ENCODE results near the gene CARD10.
"Not testable (repeated sequence)": the region's sequence is repeated elsewhere in the genome, so short reads cannot be mapped to it uniquely, and the experiment has no call there.

CARD10 gene

GRCh38 chr22:37534445-37534844 is 15.2 kb upstream of the CARD10 start:
- Histone ChIP-seq H3K27me3 (ENCODE audit: control insufficient read depth, insufficient read depth, low read length) (no peaks in the 10 kb centered on the region), H3K9ac (ENCODE audit: low read depth, low read length) (no peak overlapping the region), H3K4me1 (ENCODE audit: control insufficient read depth, insufficient read depth, low read length) (peaks cover 2% of the 10 kb centered on the region), H3K9me3 (ENCODE audit: control insufficient read depth, insufficient read depth, low read length) (no peaks in the 10 kb centered on the region), H3K4me3 (ENCODE audit: low read depth, low read length) (no peak overlapping the region), H3K36me3 (ENCODE audit: control insufficient read depth, insufficient read depth, low read length) (no peaks in the 10 kb centered on the region)

- Histone ChIP-seq H3K4me3 (ENCODE audit: low read depth, low read length) (no peak overlapping the region), H3K27me3 (ENCODE audit: control insufficient read depth, insufficient read depth, low read length) (no peaks in the 10 kb centered on the region), H3K36me3 (ENCODE audit: control insufficient read depth, insufficient read depth, low read length) (no peaks in the 10 kb centered on the region), H3K4me1 (ENCODE audit: control insufficient read depth, insufficient read depth, low read length) (peaks cover 2% of the 10 kb centered on the region), H3K9ac (ENCODE audit: low read depth, low read length) (no peak overlapping the region), H3K9me3 (ENCODE audit: control insufficient read depth, insufficient read depth, low read length) (no peaks in the 10 kb centered on the region)
Observed at GRCh38 chr22:37533995-37534394, 14.8 kb upstream of the CARD10 start.

GRCh38 chr22:37529652-37530345 is 10.6 kb upstream of the CARD10 start:
- Histone ChIP-seq H3K9ac (ENCODE audit: low read depth, low read length) (no peak overlapping the region), H3K4me1 (ENCODE audit: control insufficient read depth, insufficient read depth, low read length) (no peaks in the 10 kb centered on the region), H3K27me3 (ENCODE audit: control insufficient read depth, insufficient read depth, low read length) (no peaks in the 10 kb centered on the region), H3K4me3 (ENCODE audit: low read depth, low read length) (no peak overlapping the region), H3K9me3 (ENCODE audit: control insufficient read depth, insufficient read depth, low read length) (no peaks in the 10 kb centered on the region), H3K36me3 (ENCODE audit: control insufficient read depth, insufficient read depth, low read length) (no peaks in the 10 kb centered on the region)

GRCh38 chr22:37527952-37528351 is 8.7 kb upstream of the CARD10 start:
- not testable (repeated sequence) for H3K4me3 ChIP-seq (ENCODE audit: low read depth, low read length); H3K36me3 ChIP-seq (ENCODE audit: control insufficient read depth, insufficient read depth, low read length); H3K9ac ChIP-seq (ENCODE audit: low read depth, low read length); H3K9me3 ChIP-seq (ENCODE audit: control insufficient read depth, insufficient read depth, low read length); H3K4me1 ChIP-seq (ENCODE audit: control insufficient read depth, insufficient read depth, low read length); H3K27me3 ChIP-seq (ENCODE audit: control insufficient read depth, insufficient read depth, low read length)

GRCh38 chr22:37527081-37527752 is 8.0 kb upstream of the CARD10 start:
- not testable (repeated sequence) for H3K9me3 ChIP-seq (ENCODE audit: control insufficient read depth, insufficient read depth, low read length); H3K36me3 ChIP-seq (ENCODE audit: control insufficient read depth, insufficient read depth, low read length); H3K4me3 ChIP-seq (ENCODE audit: low read depth, low read length); H3K9ac ChIP-seq (ENCODE audit: low read depth, low read length); H3K27me3 ChIP-seq (ENCODE audit: control insufficient read depth, insufficient read depth, low read length); H3K4me1 ChIP-seq (ENCODE audit: control insufficient read depth, insufficient read depth, low read length)

- Histone ChIP-seq H3K9me3 (ENCODE audit: control insufficient read depth, insufficient read depth, low read length) (no peaks in the 10 kb centered on the region), H3K4me1 (ENCODE audit: control insufficient read depth, insufficient read depth, low read length) (no peaks in the 10 kb centered on the region), H3K4me3 (ENCODE audit: low read depth, low read length) (no peak overlapping the region), H3K27me3 (ENCODE audit: control insufficient read depth, insufficient read depth, low read length) (peaks cover 5% of the 10 kb centered on the region), H3K36me3 (ENCODE audit: control insufficient read depth, insufficient read depth, low read length) (no peaks in the 10 kb centered on the region), H3K9ac (ENCODE audit: low read depth, low read length) (no peak overlapping the region)
Observed at GRCh38 chr22:37526376-37526775, 7.2 kb upstream of the CARD10 start.

DNA sequence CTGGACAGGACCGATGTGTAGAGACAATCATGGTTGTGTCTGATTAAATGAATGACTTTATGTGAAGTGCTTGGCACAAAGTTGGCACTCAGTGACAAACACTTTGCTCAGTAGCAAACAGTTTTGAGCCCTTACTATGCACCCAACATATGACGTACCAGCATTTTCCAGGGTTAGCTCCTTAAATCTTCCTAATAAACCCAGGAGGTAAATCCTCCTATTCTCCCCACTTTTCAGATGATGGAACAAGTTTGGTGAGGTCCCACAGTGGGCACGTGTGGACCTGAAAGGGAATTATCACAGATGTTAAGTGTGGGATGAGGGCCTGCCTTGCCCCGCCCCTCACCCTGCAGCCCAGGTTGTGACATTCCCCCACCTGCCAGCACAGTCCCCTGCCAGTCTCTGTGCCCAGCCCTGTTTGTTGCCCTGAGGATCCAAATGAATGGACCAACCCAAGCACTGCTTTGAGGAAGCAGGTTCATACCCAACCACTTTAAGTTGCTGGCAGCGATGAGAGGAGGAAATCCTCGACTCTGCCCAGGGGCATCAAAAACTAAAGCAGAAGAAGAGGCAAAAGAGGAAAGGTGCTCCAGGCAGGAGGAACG is 6.6 kb upstream of the CARD10 start:
- H3K4me3 ChIP-seq (ENCODE audit: low read depth, low read length): no peak overlapping the region
- no peaks in the 10 kb centered on the region for H3K4me1 ChIP-seq (ENCODE audit: control insufficient read depth, insufficient read depth, low read length)
- no peak overlapping the region for H3K9ac ChIP-seq (ENCODE audit: low read depth, low read length)
- H3K27me3 ChIP-seq (ENCODE audit: control insufficient read depth, insufficient read depth, low read length): peaks cover 5% of the 10 kb centered on the region
- H3K9me3 ChIP-seq (ENCODE audit: control insufficient read depth, insufficient read depth, low read length): no peaks in the 10 kb centered on the region
- no peaks in the 10 kb centered on the region for H3K36me3 ChIP-seq (ENCODE audit: control insufficient read depth, insufficient read depth, low read length)

DNA sequence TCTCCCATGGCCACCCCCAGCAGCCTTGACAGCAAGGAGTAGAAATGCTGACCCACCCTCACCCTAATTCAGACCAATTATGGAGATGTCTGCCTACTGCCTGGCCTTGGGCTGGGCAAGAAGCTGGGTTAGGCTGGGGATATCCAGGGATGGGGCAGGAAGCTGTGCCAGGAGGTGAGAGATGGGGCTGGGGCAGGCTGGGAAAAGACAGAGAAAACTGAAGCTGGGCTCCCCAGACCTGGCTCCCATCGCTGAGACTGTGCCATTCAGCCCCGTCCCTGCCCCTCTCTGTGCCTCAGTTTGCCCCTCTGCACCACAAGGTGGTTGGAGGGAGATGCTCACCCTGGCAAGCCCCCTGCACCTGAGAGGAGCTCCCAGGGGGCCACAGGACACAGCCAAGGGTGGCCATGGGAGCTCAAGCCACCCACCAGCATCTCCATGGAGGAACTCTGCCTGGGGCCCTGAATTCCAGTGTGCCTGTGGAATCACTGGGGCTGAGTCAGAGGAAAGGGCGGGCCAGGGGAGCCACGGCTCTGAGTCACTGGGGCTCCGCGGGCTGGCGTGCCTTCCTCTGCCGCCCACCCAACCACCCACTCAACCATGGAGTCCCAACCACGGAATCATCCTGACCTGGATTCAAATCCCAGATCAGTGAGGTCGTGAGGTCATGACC is 6.0 kb upstream of the CARD10 start:
- Histone ChIP-seq H3K4me3 (ENCODE audit: low read depth, low read length) (no peak overlapping the region), H3K9ac (ENCODE audit: low read depth, low read length) (no peak overlapping the region)

GRCh38 chr22:37522482-37522881 is 3.3 kb upstream of the CARD10 start:
- Histone ChIP-seq H3K36me3 (ENCODE audit: control insufficient read depth, insufficient read depth, low read length) (no peaks in the 10 kb centered on the region), H3K9ac (ENCODE audit: low read depth, low read length) (no peak overlapping the region), H3K4me3 (ENCODE audit: low read depth, low read length) (no peak overlapping the region), H3K9me3 (ENCODE audit: control insufficient read depth, insufficient read depth, low read length) (no peaks in the 10 kb centered on the region), H3K4me1 (ENCODE audit: control insufficient read depth, insufficient read depth, low read length) (peaks cover 5% of the 10 kb centered on the region), H3K27me3 (ENCODE audit: control insufficient read depth, insufficient read depth, low read length) (peaks cover 23% of the 10 kb centered on the region)

More for the DNA sequence above, 6.0 kb upstream of the CARD10 start:
- peaks cover 5% of the 10 kb centered on the region for H3K27me3 ChIP-seq (ENCODE audit: control insufficient read depth, insufficient read depth, low read length)
- H3K9me3 ChIP-seq (ENCODE audit: control insufficient read depth, insufficient read depth, low read length): no peaks in the 10 kb centered on the region
- no peaks in the 10 kb centered on the region for H3K36me3 ChIP-seq (ENCODE audit: control insufficient read depth, insufficient read depth, low read length)
- H3K4me1 ChIP-seq (ENCODE audit: control insufficient read depth, insufficient read depth, low read length): no peaks in the 10 kb centered on the region

DNA sequence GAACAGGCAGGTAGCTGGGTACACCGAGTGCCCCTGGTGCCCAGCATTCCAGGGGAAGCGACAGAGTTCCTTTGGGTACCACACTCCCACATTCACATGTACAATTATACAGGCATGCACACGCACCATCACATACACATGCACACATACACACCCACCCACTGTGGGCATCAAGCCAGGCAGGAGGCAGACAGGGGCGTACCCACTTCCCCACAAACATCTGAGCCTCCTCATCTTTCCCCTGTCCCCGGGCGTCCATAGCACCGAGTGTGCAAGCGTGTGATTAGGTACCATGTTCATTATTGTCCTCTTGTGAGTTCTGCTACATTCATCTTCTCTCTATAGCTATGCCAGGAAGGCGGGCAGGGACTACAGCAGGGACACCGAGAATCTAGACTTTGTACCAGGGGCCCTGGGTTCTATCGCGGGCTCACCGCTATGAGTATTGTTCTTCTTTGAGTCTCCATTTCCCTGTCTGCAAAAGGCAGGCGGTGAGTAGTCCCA is 2.1 kb upstream of the CARD10 start:
- peaks cover 5% of the 10 kb centered on the region for H3K4me1 ChIP-seq (ENCODE audit: control insufficient read depth, insufficient read depth, low read length)
- no peak overlapping the region for H3K4me3 ChIP-seq (ENCODE audit: low read depth, low read length)
- H3K9ac ChIP-seq (ENCODE audit: low read depth, low read length): no peak overlapping the region
- no peaks in the 10 kb centered on the region for H3K36me3 ChIP-seq (ENCODE audit: control insufficient read depth, insufficient read depth, low read length)
- no peaks in the 10 kb centered on the region for H3K9me3 ChIP-seq (ENCODE audit: control insufficient read depth, insufficient read depth, low read length)
- peaks cover 23% of the 10 kb centered on the region for H3K27me3 ChIP-seq (ENCODE audit: control insufficient read depth, insufficient read depth, low read length)

GRCh38 chr22:37520776-37521191 is 1.6 kb upstream of the CARD10 start:
- Histone ChIP-seq H3K27me3 (ENCODE audit: control insufficient read depth, insufficient read depth, low read length) (peaks cover 23% of the 10 kb centered on the region), H3K9ac (ENCODE audit: low read depth, low read length) (no peak overlapping the region), H3K36me3 (ENCODE audit: control insufficient read depth, insufficient read depth, low read length) (no peaks in the 10 kb centered on the region), H3K4me3 (ENCODE audit: low read depth, low read length) (no peak overlapping the region), H3K4me1 (ENCODE audit: control insufficient read depth, insufficient read depth, low read length) (peaks cover 5% of the 10 kb centered on the region), H3K9me3 (ENCODE audit: control insufficient read depth, insufficient read depth, low read length) (no peaks in the 10 kb centered on the region)
